Measurements from ENCODE around the gene SLC36A3.

- TF ChIP-seq SP1 (IDR thresholded peaks at IDR 0.05; ENCODE audit: low read depth, low read length) (no peak), EP300 (IDR thresholded peaks at IDR 0.05; ENCODE audit: borderline replicate concordance in 1 of 2, low read depth in 2 of 2, low read length in 2 of 2) (no peak), CHD1 (IDR thresholded peaks at IDR 0.05; ENCODE audit: low read depth, low read length) (no peak), BRCA1 (IDR thresholded peaks at IDR 0.05; ENCODE audit: low read depth, low read length) (no peak), SIN3A (conservative IDR thresholded peaks at IDR 0.05 in 1 of 2, IDR thresholded peaks at IDR 0.05 in 1 of 2; ENCODE audit: low read depth in 1 of 2, low read length in 2 of 2) (no peak), CTCF (IDR thresholded peaks at IDR 0.05; ENCODE audit: control extremely low read depth in 1 of 3, insufficient read depth in 1 of 3, low read depth in 1 of 3, low read length in 3 of 3) (no peak)
These were observed 75.6 kb downstream of the SLC36A3 start for GRCh38 chr5:151227918-151228447.

Measured in H1 (cell line).